ENCODE results near the gene NANOS1. TPM values are rescaled to one million over a fixed set of nuclear protein-coding genes. Genes with fewer than 3 reads are reported as not detected.
A peak's percentile ranks its signal among the peaks of the same experiment; 100 is the strongest.
"Not testable (repeated sequence)": the region's sequence is repeated elsewhere in the genome, so short reads cannot be mapped to it uniquely, and the experiment has no call there.

The NANOS1 gene
- total and polyA plus RNA-seq, 10 donors, result 0.09 to 0.86 (median 0.40) TPM

GRCh38 chr10:119025336-119025735 lies 4.2 kb upstream of the NANOS1 start:
- intact Hi-C loops (cut with DNase I; ENCODE audit: low total_unique reads), result no loop called here
- Histone ChIP-seq H3K9me3 (no peaks in the 10 kb centered on the region), H3K27ac (no peak overlapping the region), H3K4me3 (no peak overlapping the region), H3K27me3 (replicated peaks in 1 of 7) (peaks cover 0 to 15% (median 0%) of the 10 kb centered on the region in 7 donors), H3K36me3 (no peaks in the 10 kb centered on the region), H3K4me1 (peaks cover 0 to 14% (median 10%) of the 10 kb centered on the region in 6 donors)
- TF ChIP-seq POLR2AphosphoS5 (IDR thresholded peaks at IDR 0.05) (no peak), POLR2A (IDR thresholded peaks at IDR 0.05) (no peak), CTCF (IDR thresholded peaks at IDR 0.05 in 8 of 11, conservative IDR thresholded peaks at IDR 0.05 in 3 of 11) (no peak)
- 54 to 77% (median 67%) methylated on average over 6 to 7 of the region's 7 CpGs; no CpG with 5 or more reads in 1 of the 5 donors for WGBS, 5 donors
- no peak for DNase-seq

- Histone ChIP-seq H3K9me3 (no peaks in the 10 kb centered on the region), H3K4me1 (peaks cover 4 to 19% (median 15%) of the 10 kb centered on the region in 6 donors), H3K36me3 (no peaks in the 10 kb centered on the region), H3K27me3 (replicated peaks in 1 of 7) (peaks cover 0 to 18% (median 0%) of the 10 kb centered on the region in 7 donors), H3K4me3 (no peak overlapping the region), H3K27ac (no peak overlapping the region)
- intact Hi-C loops (cut with DNase I; ENCODE audit: low total_unique reads), result no loop called here
- TF ChIP-seq POLR2AphosphoS5 (IDR thresholded peaks at IDR 0.05) (no peak), POLR2A (IDR thresholded peaks at IDR 0.05) (no peak), CTCF (IDR thresholded peaks at IDR 0.05 in 8 of 11, conservative IDR thresholded peaks at IDR 0.05 in 3 of 11) (no peak)
- WGBS, 5 donors, result 73 to 81% (median 79%) methylated on average over 7 of the region's 7 CpGs
- no peak for DNase-seq
Observed at GRCh38 chr10:119025776-119026175, 3.7 kb upstream of the NANOS1 start.

- intact Hi-C loops (cut with DNase I; ENCODE audit: low total_unique reads), result no loop called here
Observed at GRCh38 chr10:119026301-119027110, 3.0 kb upstream of the NANOS1 start.

GRCh38 chr10:119028445-119028899 lies 1.0 kb upstream of the NANOS1 start:
- H3K4me3 ChIP-seq, result peak overlapping the region in 6 of 8 donors; percentile 47 to 86 (median 64)
- H3K9me3 ChIP-seq; DNase-seq; intact Hi-C loops (cut with DNase I; ENCODE audit: low total_unique reads): not testable (repeated sequence)
- peak overlapping the region in 2 of 8 donors; percentile 41 to 63 for H3K27ac ChIP-seq
- peaks cover 13 to 34% (median 26%) of the 10 kb centered on the region in 6 donors for H3K4me1 ChIP-seq
- peaks cover 0 to 18% (median 0%) of the 10 kb centered on the region in 7 donors for H3K27me3 ChIP-seq (replicated peaks in 1 of 7)
- peaks cover 0 to 19% (median 8%) of the 10 kb centered on the region in 6 donors for H3K36me3 ChIP-seq
- WGBS, 5 donors, result 49 to 60% (median 55%) methylated on average over 10 of the region's 10 CpGs

More at GRCh38 chr10:119026301-119027110, 3.0 kb upstream of the NANOS1 start:
- DNase-seq, result no peak
- H3K9me3 ChIP-seq, result no peaks in the 10 kb centered on the region
- WGBS, 5 donors, result 87 to 95% (median 89%) methylated on average over 18 of the region's 18 CpGs
- H3K27me3 ChIP-seq (replicated peaks in 1 of 7), result peaks cover 0 to 18% (median 0%) of the 10 kb centered on the region in 7 donors
- H3K4me1 ChIP-seq, result peaks cover 11 to 26% (median 22%) of the 10 kb centered on the region in 6 donors
- no peaks in the 10 kb centered on the region for H3K36me3 ChIP-seq
- H3K4me3 ChIP-seq, result no peak overlapping the region
- H3K27ac ChIP-seq, result no peak overlapping the region
- no peak for TF ChIP-seq CTCF (IDR thresholded peaks at IDR 0.05 in 8 of 11, conservative IDR thresholded peaks at IDR 0.05 in 3 of 11)
- TF ChIP-seq POLR2AphosphoS5 (IDR thresholded peaks at IDR 0.05), result no peak
- no peak for TF ChIP-seq POLR2A (IDR thresholded peaks at IDR 0.05)

Data from spleen (tissue), 11 donors.